Measurements from ENCODE around the gene ACTMAP.

- TF ChIP-seq CTCF (IDR thresholded peaks at IDR 0.05 in 2 of 3, conservative IDR thresholded peaks at IDR 0.05 in 1 of 3; ENCODE audit: borderline replicate concordance in 1 of 3, insufficient read depth in 1 of 3, low read depth in 2 of 3, low read length in 2 of 3) (no peak), RAD21 (IDR thresholded peaks at IDR 0.05; ENCODE audit: low read depth) (no peak), YY1 (IDR thresholded peaks at IDR 0.05; ENCODE audit: extremely low read depth, insufficient replicate concordance, low read depth, low read length) (no peak), SRF (IDR thresholded peaks at IDR 0.05; ENCODE audit: low read depth) (no peak), REST (IDR thresholded peaks at IDR 0.05; ENCODE audit: low read depth) (no peak), EZH2 (IDR thresholded peaks at IDR 0.05) (no peak), EZH2phosphoT487 (IDR thresholded peaks at IDR 0.05; ENCODE audit: borderline replicate concordance) (no peak), ZNF274 (IDR thresholded peaks at IDR 0.05; ENCODE audit: low read depth, low read length) (no peak), POLR2A (IDR thresholded peaks at IDR 0.05; ENCODE audit: borderline replicate concordance, extremely low read depth, insufficient read depth, insufficient read length) (no peak), SIN3A (IDR thresholded peaks at IDR 0.05; ENCODE audit: low read depth) (no peak)
Measured at GRCh38 chr19:40713939-40714338, 36.3 kb downstream of the ACTMAP start.
